NT2/D1 (cell line): ENCODE measurements around the gene RNF111.
"Not testable (repeated sequence)": the region's sequence is repeated elsewhere in the genome, so short reads cannot be mapped to it uniquely, and the experiment has no call there.

Experiments used
- DNase-seq: peaks from one replicate; pipeline ENCODE4 v3.0.0-alpha.2; 2011; ENCODE audit warnings: low read depth, low spot score
- H3K27me3 ChIP-seq: 2 replicates; pipeline ENCODE4 v1.6.0; 2011; ENCODE audit warnings: mild to moderate bottlenecking; ENCODE audit not compliant: insufficient read length, insufficient read depth
- H3K36me3 ChIP-seq: 2 replicates; pipeline ENCODE4 v1.6.1; 2011; ENCODE audit warnings: mild to moderate bottlenecking, low read length, mixed read lengths; ENCODE audit not compliant: insufficient read depth, insufficient read length
- H3K4me1 ChIP-seq: 2 replicates; pipeline ENCODE4 v1.5.1; 2011; ENCODE audit not compliant: insufficient read depth, insufficient read length
- H3K4me3 ChIP-seq: 2 replicates; pipeline ENCODE4 v1.5.1; 2011; ENCODE audit warnings: low read depth; ENCODE audit not compliant: insufficient read length
- H3K9ac ChIP-seq: 2 replicates; pipeline ENCODE4 v1.6.0; 2011; ENCODE audit warnings: low read depth; ENCODE audit not compliant: insufficient read length
- H3K9me3 ChIP-seq: 2 replicates; pipeline ENCODE4 v1.5.1; 2011; ENCODE audit warnings: mild to moderate bottlenecking, low read length; ENCODE audit not compliant: insufficient read depth
- SUZ12 ChIP-seq: IDR thresholded peaks from 2 replicates; pipeline ENCODE4 v1.6.1; 2011; ENCODE audit not compliant: insufficient read length, insufficient read depth; ENCODE audit errors: extremely low read depth
- YY1 ChIP-seq: IDR thresholded peaks from 2 replicates; pipeline ENCODE4 v1.6.1; 2011; ENCODE audit not compliant: insufficient read length, insufficient read depth
- ZNF274 ChIP-seq: IDR thresholded peaks from 2 replicates; pipeline ENCODE4 v1.6.1; 2011; ENCODE audit warnings: mild to moderate bottlenecking, low read depth, low read length

Gene RNF111

GRCh38 chr15:59133929-59134427 lies 146.5 kb downstream of the RNF111 start:
- no peaks in the 10 kb centered on the region for H3K4me1 ChIP-seq
- H3K36me3 ChIP-seq: peaks cover 81% of the 10 kb centered on the region
- no peak for DNase-seq
- H3K9ac ChIP-seq: no peak overlapping the region
- no peak overlapping the region for H3K4me3 ChIP-seq
- no peaks in the 10 kb centered on the region for H3K27me3 ChIP-seq
- no peak for TF ChIP-seq YY1
- no peak for TF ChIP-seq ZNF274
- no peak for TF ChIP-seq SUZ12
- peaks cover 11% of the 10 kb centered on the region for H3K9me3 ChIP-seq

- Histone ChIP-seq H3K9ac (no peak overlapping the region), H3K36me3 (peaks cover 76% of the 10 kb centered on the region), H3K27me3 (no peaks in the 10 kb centered on the region), H3K9me3 (no peaks in the 10 kb centered on the region), H3K4me3 (no peak overlapping the region), H3K4me1 (peaks cover 5% of the 10 kb centered on the region)
- no peak for DNase-seq
- TF ChIP-seq ZNF274 (no peak), YY1 (no peak), SUZ12 (no peak)
Measured at GRCh38 chr15:59137566-59137965, 150.1 kb downstream of the RNF111 start.

- no peak overlapping the region for H3K4me3 ChIP-seq
- H3K4me1 ChIP-seq: peaks cover 5% of the 10 kb centered on the region
- TF ChIP-seq SUZ12: no peak
- no peak for TF ChIP-seq ZNF274
- TF ChIP-seq YY1: no peak
- H3K9me3 ChIP-seq: no peaks in the 10 kb centered on the region
- no peak overlapping the region for H3K9ac ChIP-seq
- peaks cover 73% of the 10 kb centered on the region for H3K36me3 ChIP-seq
- DNase-seq: peak; percentile 74
- H3K27me3 ChIP-seq: no peaks in the 10 kb centered on the region
Measured at GRCh38 chr15:59138243-59138642, 150.8 kb downstream of the RNF111 start.

- Histone ChIP-seq H3K27me3 (no peaks in the 10 kb centered on the region), H3K36me3 (peaks cover 62% of the 10 kb centered on the region), H3K9ac (no peak overlapping the region), H3K4me1 (peaks cover 5% of the 10 kb centered on the region), H3K4me3 (no peak overlapping the region), H3K9me3 (no peaks in the 10 kb centered on the region)
- TF ChIP-seq YY1 (no peak), SUZ12 (no peak), ZNF274 (no peak)
- no peak for DNase-seq
Measured at GRCh38 chr15:59140422-59141226, 153.2 kb downstream of the RNF111 start.

GRCh38 chr15:59143281-59143680 lies 155.8 kb downstream of the RNF111 start:
- no peaks in the 10 kb centered on the region for H3K27me3 ChIP-seq
- H3K9me3 ChIP-seq: no peaks in the 10 kb centered on the region
- H3K4me3 ChIP-seq: no peak overlapping the region
- peaks cover 5% of the 10 kb centered on the region for H3K4me1 ChIP-seq
- no peak overlapping the region for H3K9ac ChIP-seq
- no peak for TF ChIP-seq YY1
- no peak for TF ChIP-seq SUZ12
- TF ChIP-seq ZNF274: no peak
- peaks cover 48% of the 10 kb centered on the region for H3K36me3 ChIP-seq
- no peak for DNase-seq

GRCh38 chr15:59144594-59144993 lies 157.1 kb downstream of the RNF111 start:
- DNase-seq, H3K9me3 ChIP-seq, H3K4me3 ChIP-seq, H3K9ac ChIP-seq, H3K27me3 ChIP-seq: not testable (repeated sequence)
- Histone ChIP-seq H3K4me1 (peaks cover 10% of the 10 kb centered on the region), H3K36me3 (peaks cover 46% of the 10 kb centered on the region)
